C4-2B (cell line): ENCODE measurements around the gene FHOD3.

ENCODE experiments used
- CTCF ChIP-seq: fragments of 450-650 bp; conservative IDR thresholded peaks from 2 replicates; pipeline ENCODE4 v1.5.1; 2017; ENCODE audit warnings: mild to moderate bottlenecking
- ZFX ChIP-seq: fragments of 450-650 bp; IDR thresholded peaks from 2 replicates; pipeline ENCODE4 v1.6.1; 2017

GRCh38 chr18:36692371-36692770 is 394.9 kb downstream of the FHOD3 start:
- TF ChIP-seq CTCF (no peak), ZFX (no peak)
